HepG2 (cell line): Measurements from ENCODE around the gene WDR48.

Source experiments
- HDAC2 ChIP-seq: sonication (generic); formaldehyde crosslinking; IDR thresholded peaks from 2 replicates; pipeline ENCODE4 v1.4.0; 2020; ENCODE audit warnings: missing genetic modification reagents
- JUNB ChIP-seq: sonication (generic); formaldehyde crosslinking; IDR thresholded peaks from 2 replicates; pipeline ENCODE4 v1.8.0; 2022; ENCODE audit warnings: missing genetic modification reagents, mild to moderate bottlenecking, borderline replicate concordance
- SMAD3 ChIP-seq: sonication (generic); formaldehyde crosslinking; IDR thresholded peaks from 2 replicates; pipeline ENCODE4 v1.4.0; 2020; ENCODE audit warnings: missing genetic modification reagents
- ZNF282 ChIP-seq: fragments of 450-650 bp; IDR thresholded peaks from 2 replicates; pipeline ENCODE4 v1.6.1; 2018; ENCODE audit not compliant: partially characterized antibody
- TF ChIP-seq, protein P1 (sequence below): sonication (generic); formaldehyde crosslinking; IDR thresholded peaks from 2 replicates; pipeline ENCODE4 v1.9.0; 2021; ENCODE audit warnings: missing genetic modification reagents, borderline replicate concordance

DNA sequence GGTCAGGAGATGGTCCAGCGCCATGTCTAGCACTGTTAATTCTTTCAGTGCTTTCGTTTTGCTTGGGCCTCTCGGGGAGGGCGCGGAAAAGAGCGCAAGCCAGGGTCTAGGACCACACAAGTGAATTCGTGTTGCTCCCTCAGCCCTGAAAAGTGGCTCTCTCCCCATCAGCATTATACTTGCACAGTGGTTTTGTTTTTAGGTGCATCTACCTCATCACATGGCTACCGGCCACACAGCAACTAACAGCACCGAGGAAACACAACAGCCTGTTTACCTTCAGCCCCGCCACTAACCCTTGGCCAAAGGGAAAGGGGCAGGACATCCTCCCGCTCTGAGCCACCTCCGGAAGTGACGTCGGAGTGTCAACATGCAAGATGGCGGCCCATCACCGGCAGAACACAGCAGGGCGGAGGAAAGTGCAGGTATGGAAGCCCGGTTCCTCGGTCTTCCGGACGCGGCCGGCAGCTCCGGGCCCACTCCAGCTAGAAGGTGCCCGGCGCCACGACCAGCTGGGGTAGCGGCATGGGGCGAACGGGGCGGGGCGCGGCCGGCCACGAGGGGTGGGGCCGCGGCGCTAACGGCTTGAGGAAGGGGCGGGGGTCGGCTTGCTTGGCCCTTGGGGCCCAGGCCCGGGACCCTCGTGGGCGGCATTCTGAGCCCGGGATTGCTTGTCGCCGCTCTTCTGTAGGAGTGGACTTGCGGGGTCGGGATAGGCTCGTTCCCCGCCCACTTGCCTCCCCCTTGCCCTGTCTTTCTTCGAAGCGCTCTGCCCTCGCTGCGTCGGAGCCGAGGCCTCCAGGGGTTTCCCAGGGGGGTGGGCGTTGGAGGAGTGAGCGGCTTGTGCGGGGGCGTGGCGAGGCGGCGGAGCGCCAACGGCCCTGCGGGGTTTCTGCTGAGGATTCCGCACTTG, at the start of gene WDR48, which contains the start of gene SCN11A:
- TF ChIP-seq SMAD3 (CRISPR knock-in tag) (no peak), JUNB (CRISPR knock-in tag) (no peak), HDAC2 (peak; percentile 77), ZNF282 (no peak)
- TF ChIP-seq, protein P1, sequence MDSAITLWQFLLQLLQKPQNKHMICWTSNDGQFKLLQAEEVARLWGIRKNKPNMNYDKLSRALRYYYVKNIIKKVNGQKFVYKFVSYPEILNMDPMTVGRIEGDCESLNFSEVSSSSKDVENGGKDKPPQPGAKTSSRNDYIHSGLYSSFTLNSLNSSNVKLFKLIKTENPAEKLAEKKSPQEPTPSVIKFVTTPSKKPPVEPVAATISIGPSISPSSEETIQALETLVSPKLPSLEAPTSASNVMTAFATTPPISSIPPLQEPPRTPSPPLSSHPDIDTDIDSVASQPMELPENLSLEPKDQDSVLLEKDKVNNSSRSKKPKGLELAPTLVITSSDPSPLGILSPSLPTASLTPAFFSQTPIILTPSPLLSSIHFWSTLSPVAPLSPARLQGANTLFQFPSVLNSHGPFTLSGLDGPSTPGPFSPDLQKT (CRISPR knock-in tag): no peak
